Neuronal stem cell (in vitro differentiated cells): Measurements from ENCODE around the gene PRKN.

ENCODE experiments used
- DNase-seq: peaks from one replicate; pipeline ENCODE4 v3.0.0-alpha.2; 2013; ENCODE audit warnings: low spot score
- H2AFZ ChIP-seq: one replicate; pipeline ENCODE4 v1.6.1; 2013; ENCODE audit warnings: mild to moderate bottlenecking, low read length, inconsistent platforms
- H2AK5ac ChIP-seq: 2 replicates; pipeline ENCODE4 v1.6.1; 2013; ENCODE audit warnings: low read depth, mild to moderate bottlenecking, inconsistent platforms, low read length, moderate library complexity, mixed read lengths
- H2BK120ac ChIP-seq: 2 replicates; pipeline ENCODE4 v1.6.1; 2013; ENCODE audit warnings: low read depth, mild to moderate bottlenecking, inconsistent platforms, low read length, moderate library complexity, mixed read lengths
- H2BK12ac ChIP-seq: one replicate; pipeline ENCODE4 v1.6.1; 2013; ENCODE audit warnings: low read length, inconsistent platforms
- H2BK15ac ChIP-seq: 2 replicates; pipeline ENCODE4 v1.6.1; 2013; ENCODE audit warnings: mild to moderate bottlenecking, low read length, inconsistent platforms, mixed read lengths
- H2BK5ac ChIP-seq: one replicate; pipeline ENCODE4 v1.6.1; 2013; ENCODE audit warnings: inconsistent platforms, mild to moderate bottlenecking, low read length, moderate library complexity
- H3K14ac ChIP-seq: one replicate; pipeline ENCODE4 v1.6.1; 2013; ENCODE audit warnings: low read length, inconsistent platforms
- H3K18ac ChIP-seq: 2 replicates; pipeline ENCODE4 v1.6.1; 2013; ENCODE audit warnings: low read length, inconsistent platforms
- H3K23ac ChIP-seq: 2 replicates; pipeline ENCODE4 v1.6.1; 2013; ENCODE audit warnings: low read depth, mild to moderate bottlenecking, mixed read lengths, low read length, inconsistent platforms; ENCODE audit not compliant: poor library complexity
- H3K27ac ChIP-seq: replicated peaks from 3 replicates; pipeline ENCODE4 v1.5.1; 2013; ENCODE audit warnings: low read length, inconsistent platforms
- H3K27me3 ChIP-seq, 3 experiments: 2 replicates each; pipeline ENCODE4 v1.6.1; 2013; ENCODE audit warnings: low read length in 3 of 3, mild to moderate bottlenecking in 2 of 3, inconsistent platforms in 1 of 3, low read depth in 1 of 3, mixed read lengths in 1 of 3, moderate library complexity in 1 of 3; ENCODE audit not compliant: control insufficient read depth in 3 of 3, insufficient read depth in 3 of 3
- H3K36me3 ChIP-seq, 2 donors: replicated peaks in 1 of 2; 2 replicates each; pipeline ENCODE4 v1.6.1; 2013; ENCODE audit warnings: low read length in 2 of 2; ENCODE audit not compliant: control insufficient read depth in 2 of 2, insufficient read depth in 2 of 2
- H3K4ac ChIP-seq: 2 replicates; pipeline ENCODE4 v1.6.1; 2013; ENCODE audit warnings: inconsistent platforms, mild to moderate bottlenecking, low read length, moderate library complexity
- H3K4me1 ChIP-seq, 2 donors: 1 replicate in 1 of 2; 2 replicates in 1 of 2; pipeline ENCODE4 v1.6.1; 2013; ENCODE audit warnings: low read length in 2 of 2, low read depth in 1 of 2; ENCODE audit not compliant: control insufficient read depth in 2 of 2, insufficient read depth in 1 of 2
- H3K4me2 ChIP-seq: one replicate; pipeline ENCODE4 v1.6.1; 2013; ENCODE audit warnings: mild to moderate bottlenecking, low read length, inconsistent platforms; ENCODE audit not compliant: insufficient read depth, poor library complexity, severe bottlenecking
- H3K4me3 ChIP-seq, 2 donors: 2 replicates each; pipeline ENCODE4 v1.5.1; 2013; ENCODE audit warnings: low read length in 2 of 2, mild to moderate bottlenecking in 2 of 2, inconsistent platforms in 1 of 2, moderate library complexity in 1 of 2
- H3K79me1 ChIP-seq: one replicate; pipeline ENCODE4 v1.6.1; 2013; ENCODE audit warnings: low read depth, mild to moderate bottlenecking, inconsistent platforms, low read length, moderate library complexity
- H3K9ac ChIP-seq: one replicate; pipeline ENCODE4 v1.6.1; 2013; ENCODE audit warnings: mild to moderate bottlenecking, low read depth, low read length, inconsistent platforms; ENCODE audit not compliant: poor library complexity
- H3K9me3 ChIP-seq, 2 donors: replicated peaks in 1 of 2; 2 replicates each; pipeline versions ENCODE3 to v1.6.1; 2013; ENCODE audit warnings: low read length in 2 of 2, mild to moderate bottlenecking in 2 of 2, inconsistent platforms in 1 of 2, low read depth in 1 of 2, mixed read lengths in 1 of 2, moderate library complexity in 1 of 2; ENCODE audit not compliant: control insufficient read depth in 2 of 2, insufficient read depth in 1 of 2
- H4K8ac ChIP-seq: one replicate; pipeline ENCODE4 v1.6.1; 2013; ENCODE audit warnings: low read depth, mild to moderate bottlenecking, inconsistent platforms, low read length, moderate library complexity
- H4K91ac ChIP-seq: one replicate; pipeline ENCODE4 v1.6.1; 2013; ENCODE audit warnings: low read length, low read depth, mild to moderate bottlenecking, inconsistent platforms; ENCODE audit not compliant: poor library complexity
- WGBS, 2 donors: extraction: QIAGEN DNeasy Blood & Tissue Kit; methylation state at CpG; one replicate each; pipeline ENCODE4 v1.1.7; 2013; ENCODE audit warnings: missing lambda C conversion rate in 2 of 2, mixed read lengths in 1 of 2; ENCODE audit not compliant: insufficient read length in 2 of 2, insufficient replicate concordance in 1 of 2; ENCODE audit errors: extremely low coverage in 2 of 2; 5-methylcytosine and 5-hydroxymethylcytosine counted together

PRKN gene

GRCh38 chr6:161365633-161366032 lies 1361.9 kb downstream of the PRKN start:
- no peak overlapping the region for H2BK15ac ChIP-seq
- H3K36me3 ChIP-seq: no peaks in the 10 kb centered on the region
- no peak overlapping the region for H3K18ac ChIP-seq
- no peak overlapping the region for H3K27ac ChIP-seq
- no peak overlapping the region for H2BK120ac ChIP-seq
- no peak overlapping the region for H3K9ac ChIP-seq
- no peak overlapping the region for H2BK5ac ChIP-seq
- H2AK5ac ChIP-seq: no peak overlapping the region
- no peak overlapping the region for H3K14ac ChIP-seq
- H4K8ac ChIP-seq: no peak overlapping the region
- H3K23ac ChIP-seq: no peak overlapping the region
- no peak for DNase-seq
- peaks cover 0 to 3% of the 10 kb centered on the region in 2 donors for H3K4me1 ChIP-seq
- H3K4me3 ChIP-seq: no peak overlapping the region
- H3K79me1 ChIP-seq: no peaks in the 10 kb centered on the region
- no CpG with 5 or more reads among the region's 6 CpGs for WGBS, 2 donors
- no peaks in the 10 kb centered on the region for H3K27me3 ChIP-seq
- no peak overlapping the region for H4K91ac ChIP-seq
- peaks cover 5 to 9% of the 10 kb centered on the region in 2 donors for H3K9me3 ChIP-seq
- no peak overlapping the region for H3K4ac ChIP-seq
- no peak overlapping the region for H2BK12ac ChIP-seq
- no peak overlapping the region for H2AFZ ChIP-seq
- no peak overlapping the region for H3K4me2 ChIP-seq

DNA sequence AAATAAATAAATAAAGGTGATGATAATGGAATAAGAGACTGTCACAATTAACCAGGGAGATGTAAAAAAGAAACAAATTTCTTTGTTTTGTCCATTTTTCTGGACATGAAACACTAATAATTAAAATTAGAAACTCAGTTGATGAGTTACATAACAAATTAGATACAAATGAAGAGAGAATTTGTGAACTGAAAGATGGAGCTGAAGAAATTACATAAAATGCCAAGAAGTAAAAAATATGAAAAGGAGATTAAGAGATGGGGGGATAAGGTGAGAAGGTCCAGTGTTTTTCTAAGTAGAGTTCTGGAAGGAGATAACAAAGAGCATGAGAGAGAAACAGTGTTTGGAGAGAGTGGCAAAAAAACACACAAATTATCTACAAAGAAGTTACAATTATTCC lies 1364.3 kb downstream of the PRKN start:
- Histone ChIP-seq H3K23ac (no peak overlapping the region), H2AK5ac (no peak overlapping the region), H3K27me3 (no peaks in the 10 kb centered on the region), H3K4me2 (no peak overlapping the region), H3K18ac (no peak overlapping the region), H3K14ac (no peak overlapping the region), H3K4ac (no peak overlapping the region), H2BK15ac (no peak overlapping the region), H2BK12ac (no peak overlapping the region), H3K4me1 (no peaks in the 10 kb centered on the region), H2AFZ (no peak overlapping the region), H2BK5ac (no peak overlapping the region), H3K4me3 (no peak overlapping the region), H3K27ac (no peak overlapping the region), H3K79me1 (no peaks in the 10 kb centered on the region), H3K9me3 (peaks cover 5 to 9% of the 10 kb centered on the region in 2 donors), H3K9ac (no peak overlapping the region), H4K91ac (no peak overlapping the region), H3K36me3 (no peaks in the 10 kb centered on the region), H4K8ac (no peak overlapping the region), H2BK120ac (no peak overlapping the region)
- DNase-seq: no peak

GRCh38 chr6:161362266-161362665 lies 1365.3 kb downstream of the PRKN start:
- Histone ChIP-seq H3K4me1 (no peaks in the 10 kb centered on the region), H3K9me3 (peaks cover 5 to 9% of the 10 kb centered on the region in 2 donors), H4K8ac (no peak overlapping the region), H3K14ac (no peak overlapping the region), H3K18ac (no peak overlapping the region), H4K91ac (no peak overlapping the region), H3K27me3 (no peaks in the 10 kb centered on the region), H2AFZ (no peak overlapping the region), H2AK5ac (no peak overlapping the region), H3K36me3 (no peaks in the 10 kb centered on the region), H3K4me2 (no peak overlapping the region), H2BK120ac (no peak overlapping the region), H3K23ac (no peak overlapping the region), H3K79me1 (no peaks in the 10 kb centered on the region), H2BK12ac (no peak overlapping the region), H2BK15ac (no peak overlapping the region), H3K9ac (no peak overlapping the region), H3K4ac (no peak overlapping the region), H2BK5ac (no peak overlapping the region), H3K4me3 (peak overlapping the region in 1 of 2 donors; percentile 48), H3K27ac (no peak overlapping the region)
- DNase-seq: no peak
- WGBS, 2 donors: no CpG with 5 or more reads among the region's 7 CpGs

- no peaks in the 10 kb centered on the region for H3K27me3 ChIP-seq
- no peak overlapping the region for H2BK15ac ChIP-seq
- H2BK5ac ChIP-seq: no peak overlapping the region
Measured at GRCh38 chr6:161361529-161361928, 1366.0 kb downstream of the PRKN start.

More at GRCh38 chr6:161361529-161361928, 1366.0 kb downstream of the PRKN start:
- no peak overlapping the region for H2AK5ac ChIP-seq
- H4K8ac ChIP-seq: no peak overlapping the region
- no peak overlapping the region for H3K18ac ChIP-seq
- H3K9ac ChIP-seq: no peak overlapping the region
- no peaks in the 10 kb centered on the region for H3K79me1 ChIP-seq
- no peaks in the 10 kb centered on the region for H3K36me3 ChIP-seq
- DNase-seq: no peak
- no CpG with 5 or more reads among the region's 9 CpGs for WGBS, 2 donors
- no peak overlapping the region for H2AFZ ChIP-seq
- H3K4ac ChIP-seq: no peak overlapping the region
- H3K4me3 ChIP-seq: peak overlapping the region in 1 of 2 donors; percentile 8
- H4K91ac ChIP-seq: no peak overlapping the region
- no peak overlapping the region for H3K27ac ChIP-seq
- H2BK120ac ChIP-seq: no peak overlapping the region
- no peak overlapping the region for H3K14ac ChIP-seq
- peaks cover 5 to 9% of the 10 kb centered on the region in 2 donors for H3K9me3 ChIP-seq
- H2BK12ac ChIP-seq: no peak overlapping the region
- H3K4me1 ChIP-seq: no peaks in the 10 kb centered on the region
- H3K23ac ChIP-seq: no peak overlapping the region
- H3K4me2 ChIP-seq: no peak overlapping the region
